ENCODE data around the gene RUNX2.

GRCh38 chr6:45371924-45372573, 43.9 kb downstream of the RUNX2 start:
- TF ChIP-seq POLR2A (IDR thresholded peaks at IDR 0.05; ENCODE audit: low read length), result no peak
- no peak for TF ChIP-seq GATA1 (IDR thresholded peaks at IDR 0.05; ENCODE audit: low read depth, low read length)

Data from erythroblast (primary cell).